Fibroblast of villous mesenchyme (primary cell): ENCODE measurements around the gene CLEC4C. TPM values are rescaled to one million over a fixed set of nuclear protein-coding genes. Genes with fewer than 3 reads are reported as not detected.
"Not testable (repeated sequence)": the region's sequence is repeated elsewhere in the genome, so short reads cannot be mapped to it uniquely, and the experiment has no call there.

ENCODE experiments used
- DNase-seq: peaks from one replicate; pipeline ENCODE4 v3.0.0-alpha.2; 2010; ENCODE audit warnings: low read depth
- H3K4me3 ChIP-seq: 2 replicates; pipeline ENCODE4 v1.5.1; 2011; ENCODE audit warnings: low read depth, mild to moderate bottlenecking, low read length
- CTCF ChIP-seq: IDR thresholded peaks from 2 replicates; pipeline ENCODE4 v1.5.1; 2012; ENCODE audit warnings: low read depth, mild to moderate bottlenecking, low read length; ENCODE audit not compliant: insufficient read depth
- total RNA-seq: library from RNA; depleted of rRNA; stranded (reverse); fragments of >200 nt; gene quantifications from 2 replicates; pipeline ENCODE4 v1.2.3, GENCODE V29; 2012

CLEC4C gene
- total RNA-seq, 1 donor, result not detected

GRCh38 chr12:7781274-7781673 lies 34.1 kb upstream of the CLEC4C start:
- no peak overlapping the region for H3K4me3 ChIP-seq
- DNase-seq, result no peak
- no peak for TF ChIP-seq CTCF

DNA sequence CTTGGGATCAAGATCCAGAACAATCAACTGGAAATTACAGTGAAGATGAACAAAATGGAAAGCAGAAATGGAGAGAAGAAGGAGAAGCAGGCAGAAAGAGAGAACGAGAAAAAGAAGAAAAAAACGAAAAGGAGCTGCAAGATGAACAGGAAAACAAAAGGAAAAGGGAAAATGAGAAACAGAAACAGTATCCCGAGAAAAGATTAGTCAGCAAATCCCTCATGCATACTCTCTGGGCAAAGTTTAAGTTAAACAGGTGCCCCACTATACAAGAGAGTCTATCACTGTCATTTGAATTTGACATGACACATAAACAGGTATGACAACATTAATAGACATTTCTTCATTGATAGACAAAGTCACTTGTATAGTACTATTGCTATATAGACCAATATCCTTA lies 22.8 kb upstream of the CLEC4C start:
- no peak for DNase-seq
- TF ChIP-seq CTCF, result no peak
- no peak overlapping the region for H3K4me3 ChIP-seq

DNA sequence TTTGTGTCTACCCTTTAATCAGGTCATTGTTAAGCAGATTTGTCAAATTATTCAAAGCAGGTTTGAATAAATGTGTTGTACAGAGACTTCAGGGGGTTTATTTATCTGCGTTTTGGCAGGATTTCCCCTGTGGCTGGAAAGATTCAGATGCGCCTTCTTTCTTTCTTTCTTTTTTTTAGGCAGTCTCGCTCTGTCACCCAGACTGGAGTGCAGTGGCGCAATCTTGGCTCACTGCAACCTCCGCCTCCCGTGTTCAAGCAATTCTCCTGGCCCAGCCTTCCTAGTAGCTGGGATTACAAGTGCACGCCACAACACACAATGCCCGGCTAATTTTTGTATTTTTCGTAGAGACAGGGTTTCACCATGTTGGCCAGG lies 11.6 kb upstream of the CLEC4C start:
- DNase-seq, result no peak
- H3K4me3 ChIP-seq, result no peak overlapping the region
- TF ChIP-seq CTCF, result no peak

DNA sequence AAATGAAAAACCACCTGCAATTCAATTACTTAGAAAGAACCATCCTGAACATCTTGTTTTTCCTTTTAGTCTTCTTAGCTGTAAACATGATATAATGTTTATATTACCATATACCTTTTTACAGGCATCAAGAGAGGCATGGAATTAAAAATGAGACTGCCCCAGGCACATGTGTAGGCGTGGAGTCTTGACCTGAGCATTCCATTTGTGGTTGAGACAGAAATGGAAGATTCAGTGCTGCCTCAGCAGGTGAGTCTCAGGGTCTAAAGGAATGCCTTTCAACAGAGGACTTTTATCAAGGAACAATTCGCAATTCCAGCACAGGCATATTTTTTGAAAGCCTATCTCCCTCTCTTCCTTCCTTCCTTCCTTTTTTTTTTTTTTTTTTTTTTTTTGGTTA lies 9.8 kb upstream of the CLEC4C start:
- DNase-seq, result no peak
- no peak overlapping the region for H3K4me3 ChIP-seq
- TF ChIP-seq CTCF, result no peak

DNA sequence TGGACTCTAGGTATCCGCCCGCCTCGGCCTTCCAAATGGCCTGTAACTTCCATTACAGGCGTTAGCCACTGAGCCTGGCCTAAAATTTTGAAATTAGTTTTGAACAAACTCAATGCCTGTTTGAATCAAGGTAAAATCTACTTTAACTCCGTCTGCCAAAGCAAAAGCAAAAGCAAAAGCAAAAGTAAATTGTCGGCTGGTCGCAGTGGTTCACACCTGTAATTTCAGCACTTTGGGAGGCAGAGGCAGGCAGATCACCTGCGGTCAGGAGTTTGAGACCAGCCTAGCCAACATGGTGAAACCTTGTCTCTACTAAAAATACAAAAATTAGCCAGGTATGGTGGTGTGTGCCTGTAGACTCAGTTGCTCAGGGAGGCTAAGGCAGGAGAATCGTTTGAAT lies 8.5 kb upstream of the CLEC4C start:
- DNase-seq, H3K4me3 ChIP-seq: not testable (repeated sequence)

- not testable (repeated sequence) for DNase-seq, H3K4me3 ChIP-seq
These were observed 5.1 kb upstream of the CLEC4C start for GRCh38 chr12:7751941-7752922.

GRCh38 chr12:7751394-7751793 lies 4.2 kb upstream of the CLEC4C start:
- no peak for TF ChIP-seq CTCF
- H3K4me3 ChIP-seq, result no peak overlapping the region
- no peak for DNase-seq

GRCh38 chr12:7750350-7750749 lies 3.2 kb upstream of the CLEC4C start:
- no peak for DNase-seq
- TF ChIP-seq CTCF, result no peak
- H3K4me3 ChIP-seq, result no peak overlapping the region
